IPS-NIHi7 (cell line): ENCODE data around the gene IL22RA2.

Source experiments
- DNase-seq: peaks from one replicate; pipeline ENCODE4 v3.0.0; 2012; ENCODE audit warnings: mixed read lengths; ENCODE audit errors: extremely low spot score

Gene IL22RA2

DNA sequence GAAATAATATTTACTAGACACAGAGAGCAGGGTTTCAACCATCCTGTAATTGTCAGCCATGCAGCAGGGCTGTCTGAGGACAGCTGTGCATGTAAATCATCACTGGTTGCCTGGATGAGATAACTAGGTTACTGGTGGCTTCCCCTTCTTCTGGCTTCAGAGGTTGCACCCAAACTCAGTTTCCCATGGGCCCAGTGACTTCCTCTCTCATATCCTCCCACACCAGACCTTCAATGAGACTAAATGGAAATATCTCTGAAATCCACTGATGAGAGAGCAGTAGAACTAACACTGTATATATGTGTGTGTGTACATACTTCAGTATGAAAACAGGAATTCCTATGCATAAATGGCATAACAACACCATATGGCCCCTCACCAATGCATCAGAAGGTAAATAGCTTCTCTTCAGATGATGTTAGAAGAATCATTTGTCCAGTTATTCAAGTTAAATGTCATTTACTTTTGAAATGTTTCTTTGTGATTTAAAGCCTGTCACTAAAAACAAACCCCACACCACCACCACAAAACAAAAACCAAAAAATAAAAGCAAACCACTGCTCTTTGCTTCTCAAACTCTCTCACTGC is 77.7 kb downstream of the IL22RA2 start:
- no peak for DNase-seq

DNA sequence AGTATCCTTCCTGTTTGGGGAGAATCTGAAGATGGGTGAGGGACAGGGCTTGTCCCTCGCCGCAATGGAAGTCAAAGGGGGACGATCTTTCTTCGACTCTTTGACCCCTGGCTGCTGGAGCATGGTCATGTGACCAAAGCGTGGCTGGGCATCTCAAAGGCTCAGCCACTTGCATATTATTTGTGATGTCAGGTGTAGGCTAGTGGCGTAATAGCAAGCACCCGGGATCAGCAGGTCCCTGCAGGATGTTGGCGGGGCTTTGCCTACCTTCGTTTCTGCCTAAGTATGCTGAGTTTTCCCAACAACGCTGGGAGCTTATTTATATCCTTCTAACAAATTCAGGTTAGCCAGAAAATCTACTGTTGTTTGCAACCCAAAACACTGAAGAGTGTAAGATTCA is 78.4 kb downstream of the IL22RA2 start:
- no peak for DNase-seq

DNA sequence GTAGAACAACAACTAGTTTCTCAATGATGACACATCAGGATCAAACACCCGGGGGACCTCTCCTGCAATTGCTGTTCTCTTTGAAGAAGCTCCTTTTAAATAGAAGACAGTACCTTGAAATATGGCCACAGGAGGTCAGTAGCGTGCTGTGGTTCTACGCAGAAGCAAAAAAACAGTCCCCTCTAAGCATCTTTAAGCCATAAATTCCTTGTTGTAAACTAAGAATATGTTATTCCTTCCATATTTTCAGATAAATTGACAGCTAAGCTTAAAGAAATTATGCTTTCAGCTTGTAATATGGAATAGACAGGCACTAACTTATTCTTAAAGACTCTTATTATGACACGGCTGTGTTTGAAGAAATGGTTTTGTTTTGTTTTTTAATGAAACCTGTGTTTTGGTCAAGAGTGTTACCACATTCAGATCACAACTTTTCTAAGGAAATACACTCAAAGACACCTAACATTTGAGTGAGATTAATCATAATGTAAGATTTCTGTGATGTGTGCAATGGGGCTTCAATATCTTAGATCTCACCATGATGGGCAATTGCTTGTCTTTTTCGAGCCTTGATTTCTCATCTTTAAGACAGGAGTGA is 78.9 kb downstream of the IL22RA2 start:
- peak; percentile 73 for DNase-seq
